PC-9 (cell line): ENCODE results near the gene C17orf67. TPM values are rescaled to one million over a fixed set of nuclear protein-coding genes. Genes with fewer than 3 reads are reported as not detected.

Experiments
- Bru-seq: library from RNA; stranded (reverse); fragments of 400-500 nt; gene quantifications from one replicate; lab custom pipeline; 2021; lab: Mats Ljungman, UMichigan
- BruChase-seq, 2 experiments: library from RNA; stranded (reverse); fragments of 400-500 nt; gene quantifications; one replicate each; lab custom pipeline; 2021; lab: Mats Ljungman, UMichigan
- BruUV-seq: library from RNA; stranded (reverse); fragments of 400-500 nt; replicated peaks from 2 replicates; lab custom pipeline; 2021; lab: Mats Ljungman, UMichigan
- CTCF ChIA-PET: fragments of 300-600 bp; sonication (Branson Sonifier 250); formaldehyde crosslinking; loops from one replicate; lab custom pipeline; 2022; ENCODE audit warnings: antibody characterized with exemption; lab: Charles Lee
- POLR2A ChIA-PET: fragments of 300-600 bp; sonication (Branson Sonifier 250); formaldehyde crosslinking; loops from one replicate; lab custom pipeline; 2022; ENCODE audit warnings: antibody characterized with exemption; ENCODE audit not compliant: unreplicated experiment; lab: Charles Lee
- DNase-seq, 2 experiments: peaks; one replicate each; pipeline versions ENCODE4 v3.0.0 to v3.0.0-alpha.2; 2015 to 2022; ENCODE audit warnings: mixed read lengths in 1 of 2
- H2AFZ ChIP-seq: fragments of 200-600 bp; sonication (generic); 2 replicates; pipeline ENCODE4 v1.8.1; 2017; ENCODE audit warnings: antibody characterized with exemption
- H3F3A ChIP-seq: fragments of 200-600 bp; sonication (generic); 2 replicates; pipeline ENCODE4 v1.8.1; 2017; ENCODE audit warnings: antibody characterized with exemption, mild to moderate bottlenecking, low read depth; ENCODE audit not compliant: insufficient read depth
- H3K27ac ChIP-seq: fragments of 200-600 bp; sonication (generic); 2 replicates; pipeline ENCODE4 v1.6.1; 2016; ENCODE audit warnings: mixed run types
- H3K27me3 ChIP-seq: fragments of 200-600 bp; sonication (generic); 2 replicates; pipeline ENCODE4 v1.6.1; 2016; ENCODE audit warnings: low read depth, mixed run types; ENCODE audit not compliant: insufficient read depth
- H3K36me3 ChIP-seq: fragments of 200-600 bp; sonication (generic); 2 replicates; pipeline ENCODE4 v1.6.1; 2016; ENCODE audit warnings: low read depth, mixed run types
- H3K4me1 ChIP-seq: fragments of 200-600 bp; sonication (generic); replicated peaks from 2 replicates; pipeline ENCODE4 v1.6.1; 2016; ENCODE audit warnings: mixed run types; ENCODE audit not compliant: insufficient read depth
- H3K4me2 ChIP-seq: fragments of 200-600 bp; sonication (generic); 2 replicates; pipeline ENCODE4 v1.6.1; 2017; ENCODE audit warnings: mixed run types
- H3K4me3 ChIP-seq: fragments of 200-600 bp; sonication (generic); 2 replicates; pipeline ENCODE4 v1.6.1; 2016; ENCODE audit warnings: mixed run types
- H3K79me2 ChIP-seq: fragments of 200-600 bp; sonication (generic); 2 replicates; pipeline ENCODE4 v1.6.1; 2017; ENCODE audit warnings: low read depth, mixed run types
- H3K9me2 ChIP-seq: fragments of 200-600 bp; sonication (generic); 2 replicates; pipeline ENCODE4 v1.8.1; 2017; ENCODE audit warnings: mild to moderate bottlenecking; ENCODE audit not compliant: insufficient read depth
- H3K9me3 ChIP-seq: fragments of 200-600 bp; sonication (generic); 2 replicates; pipeline ENCODE4 v1.8.1; 2016; ENCODE audit warnings: low read depth; ENCODE audit not compliant: insufficient read depth
- H4K20me1 ChIP-seq: fragments of 200-600 bp; sonication (generic); 2 replicates; pipeline ENCODE4 v1.8.1; 2017; ENCODE audit not compliant: insufficient read depth
- EZH2 ChIP-seq: fragments of 200-600 bp; sonication (generic); IDR thresholded peaks from 2 replicates; pipeline ENCODE4 v1.8.0; 2017; ENCODE audit warnings: antibody characterized with exemption, low read depth
- intact Hi-C: fragments of 100-400 bp; cut with micrococcal nuclease; formaldehyde crosslinking; loops from one replicate; pipeline ENCODE4 v1.10.0; 2022; ENCODE audit not compliant: unreplicated experiment
- long read RNA-seq: library from polyadenylated mRNA; stranded (forward); transcript quantifications from one replicate; pipeline ENCODE4 v2.0.0, GENCODE V29; 2022
- total RNA-seq: library from RNA; stranded (reverse); gene quantifications from 2 replicates; pipeline ENCODE4 v1.2.3, GENCODE V29; 2021
- TF ChIP-seq, protein P1 (sequence below): fragments of 200-600 bp; sonication (generic); conservative IDR thresholded peaks from 2 replicates; pipeline ENCODE4 v1.6.1; 2017; ENCODE audit warnings: mixed run types, antibody characterized with exemption, mild to moderate bottlenecking, moderate library complexity

The C17orf67 gene, protein sequence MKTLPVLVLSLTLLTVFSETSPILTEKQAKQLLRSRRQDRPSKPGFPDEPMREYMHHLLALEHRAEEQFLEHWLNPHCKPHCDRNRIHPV
- 4.3 and 6.4 TPM in 2 replicates for total RNA-seq
- percentile 56 among the genes with signal in this experiment for Bru-seq, nascent RNA
- BruChase-seq, experiment 1, labeled RNA remaining after a 2-hour chase, result percentile 78 among the genes with signal in this experiment
- BruChase-seq, experiment 2, labeled RNA remaining after a 6-hour chase, result percentile 60 among the genes with signal in this experiment
- long read RNA-seq, partial matches to known transcripts, result 34 of 40 reads
- long read RNA-seq, other reads (novel, unspliced or antisense), result 6 of 40 reads

DNA sequence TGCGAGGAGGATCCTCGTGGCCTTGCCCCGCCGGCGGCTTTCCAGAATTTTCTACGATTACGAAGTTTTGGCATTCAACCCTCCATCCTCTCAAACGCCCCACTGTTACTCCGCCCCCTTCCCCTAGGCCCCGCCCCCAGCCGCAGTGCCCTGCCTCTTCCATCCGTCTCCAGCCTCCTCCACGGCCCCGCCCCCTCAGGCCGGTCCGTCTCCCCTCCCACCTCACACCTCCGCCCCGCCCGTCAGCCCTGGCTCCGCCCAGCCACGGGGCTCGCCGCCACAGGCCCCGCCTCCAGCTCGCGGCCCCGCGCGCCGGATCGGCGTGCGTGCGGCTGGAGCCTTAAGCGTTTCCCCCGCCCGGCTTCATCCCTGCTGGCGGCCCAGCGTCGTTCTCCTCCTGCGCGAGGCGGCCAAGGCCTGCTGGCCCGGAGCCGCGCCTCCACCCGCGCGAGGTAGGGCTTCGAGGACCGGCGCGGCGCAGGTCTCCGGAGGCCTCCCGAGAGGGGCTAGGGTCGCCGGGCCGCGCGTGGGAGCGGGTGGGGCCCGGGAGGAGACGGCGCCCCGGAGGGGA lies at the start of gene C17orf67, which contains the start of gene DGKE:
Gene C17orf67 (minus strand): TSS at position 112 of the 571 bp plus-strand sequence. CDS start 18,110 bp downstream, outside the sequence.
Gene DGKE (plus strand): TSS at position 343 of the 571 bp plus-strand sequence. CDS start 645 bp downstream, outside the sequence.
- no peaks in the 10 kb centered on the region for H3K27me3 ChIP-seq
- H3K36me3 ChIP-seq, result 0 out of 2 replicates have a peak, but pooled peaks cover 3% of the 10 kb centered on the region
- H3K27ac ChIP-seq, result peak within 1 kb of the TSS; percentile 24
- H4K20me1 ChIP-seq, result no peaks in the 10 kb centered on the region
- intact Hi-C loops, result loop anchor here (5.0 kb wide), 2 partner anchors 108 to 242 kb away; partner anchors contain the start of gene NOG
- DNase-seq, result peak; percentile 82 to 97
- peaks cover 50% of the 10 kb centered on the region for H3K79me2 ChIP-seq
- H3K9me3 ChIP-seq, result no peaks in the 10 kb centered on the region
- BruUV-seq, result no TSS peak
- ChIA-PET POLR2A (interaction anchor here (0.6 kb wide), 1 partner anchor 12 kb away, joined by 4 read pairs; no protein-coding TSS in a partner anchor), CTCF (interaction anchor here (0.6 kb wide), 1 partner anchor 152 kb away, joined by 7 read pairs; no protein-coding TSS in a partner anchor)
- no peaks in the 10 kb centered on the region for H3K9me2 ChIP-seq
- no peak for TF ChIP-seq EZH2
- TF ChIP-seq, protein P1, sequence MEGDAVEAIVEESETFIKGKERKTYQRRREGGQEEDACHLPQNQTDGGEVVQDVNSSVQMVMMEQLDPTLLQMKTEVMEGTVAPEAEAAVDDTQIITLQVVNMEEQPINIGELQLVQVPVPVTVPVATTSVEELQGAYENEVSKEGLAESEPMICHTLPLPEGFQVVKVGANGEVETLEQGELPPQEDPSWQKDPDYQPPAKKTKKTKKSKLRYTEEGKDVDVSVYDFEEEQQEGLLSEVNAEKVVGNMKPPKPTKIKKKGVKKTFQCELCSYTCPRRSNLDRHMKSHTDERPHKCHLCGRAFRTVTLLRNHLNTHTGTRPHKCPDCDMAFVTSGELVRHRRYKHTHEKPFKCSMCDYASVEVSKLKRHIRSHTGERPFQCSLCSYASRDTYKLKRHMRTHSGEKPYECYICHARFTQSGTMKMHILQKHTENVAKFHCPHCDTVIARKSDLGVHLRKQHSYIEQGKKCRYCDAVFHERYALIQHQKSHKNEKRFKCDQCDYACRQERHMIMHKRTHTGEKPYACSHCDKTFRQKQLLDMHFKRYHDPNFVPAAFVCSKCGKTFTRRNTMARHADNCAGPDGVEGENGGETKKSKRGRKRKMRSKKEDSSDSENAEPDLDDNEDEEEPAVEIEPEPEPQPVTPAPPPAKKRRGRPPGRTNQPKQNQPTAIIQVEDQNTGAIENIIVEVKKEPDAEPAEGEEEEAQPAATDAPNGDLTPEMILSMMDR, result no peak
- peak within 1 kb of the TSS; percentile 94 for H3K4me3 ChIP-seq
- peak within 1 kb of the TSS; percentile 93 for H2AFZ ChIP-seq
- H3F3A ChIP-seq, result no peaks in the 10 kb centered on the region
- peaks cover 32% of the 10 kb centered on the region for H3K4me1 ChIP-seq
- peak within 1 kb of the TSS; percentile 96 for H3K4me2 ChIP-seq

DNA sequence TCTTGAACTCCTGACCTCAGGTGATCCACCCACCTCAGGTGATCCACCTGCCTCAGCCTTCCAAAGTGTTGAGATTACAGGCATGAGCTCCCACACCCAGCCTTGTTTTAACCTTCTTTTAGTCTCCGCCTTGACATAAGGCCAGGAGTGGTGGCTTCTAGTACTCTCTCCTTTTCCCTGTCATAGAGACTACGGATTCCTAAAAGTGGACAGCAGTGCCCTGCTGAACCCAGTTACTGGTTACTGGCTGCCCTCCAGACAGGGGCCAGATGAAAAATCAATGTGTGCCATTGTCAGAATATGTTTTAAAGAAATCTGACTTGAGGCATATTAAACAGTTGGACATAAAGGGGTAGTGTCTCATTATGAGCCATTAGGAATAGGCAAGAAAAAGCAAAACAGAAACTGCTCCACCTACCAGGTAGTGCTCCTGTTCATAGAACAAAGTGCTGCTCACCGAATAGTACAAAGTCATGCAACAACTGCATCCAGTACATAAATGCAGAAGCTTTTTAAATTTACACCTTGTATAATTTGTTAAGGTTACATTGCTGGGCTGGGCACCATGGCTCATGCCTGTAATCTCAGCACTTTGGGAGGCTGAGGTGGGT lies 48.1 kb upstream of the C17orf67 start:
- intact Hi-C loops, result no loop called here
- H3K4me3 ChIP-seq, result no peak overlapping the region
- H4K20me1 ChIP-seq, result no peaks in the 10 kb centered on the region
- no peak for DNase-seq
- no peaks in the 10 kb centered on the region for H3K9me3 ChIP-seq
- no peak for TF ChIP-seq EZH2
- BruUV-seq, result no TSS peak
- H3K27ac ChIP-seq, result no peak overlapping the region
- no peaks in the 10 kb centered on the region for H3K27me3 ChIP-seq
- peaks cover 10% of the 10 kb centered on the region; the same call in 1 of the 2 replicates for H3F3A ChIP-seq
- no peaks in the 10 kb centered on the region for H3K79me2 ChIP-seq
- POLR2A ChIA-PET, result no interaction called here
- CTCF ChIA-PET, result no interaction called here
- H3K36me3 ChIP-seq, result peaks cover 6% of the 10 kb centered on the region
- H2AFZ ChIP-seq, result no peak overlapping the region
- no peak overlapping the region for H3K4me2 ChIP-seq
- H3K9me2 ChIP-seq, result no peaks in the 10 kb centered on the region
- no peaks in the 10 kb centered on the region for H3K4me1 ChIP-seq

DNA sequence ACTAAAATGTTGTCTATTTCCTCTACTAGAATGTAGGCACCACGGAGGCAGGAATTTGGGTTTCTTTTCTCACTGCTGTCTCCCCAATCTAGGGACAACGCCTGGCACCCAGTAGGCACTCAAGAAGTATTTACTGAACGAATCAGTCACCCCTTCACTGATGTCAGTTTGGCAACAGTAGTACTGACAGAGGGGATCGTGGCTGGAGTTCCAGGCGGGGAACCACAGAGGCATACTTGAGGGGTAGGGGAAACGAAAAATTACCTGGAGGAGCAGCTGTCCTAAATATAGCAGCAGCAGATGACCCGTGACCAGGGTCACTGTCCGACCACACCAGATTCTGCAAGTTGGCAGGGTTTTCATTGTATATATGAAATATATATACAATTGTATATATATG lies 46.9 kb upstream of the C17orf67 start:
- no peak overlapping the region for H3K4me3 ChIP-seq
- no peaks in the 10 kb centered on the region for H3K27me3 ChIP-seq
- H3K27ac ChIP-seq, result no peak overlapping the region
- H3F3A ChIP-seq, result peaks cover 10% of the 10 kb centered on the region; the same call in 1 of the 2 replicates
- H4K20me1 ChIP-seq, result no peaks in the 10 kb centered on the region
- H3K4me2 ChIP-seq, result no peak overlapping the region
- TF ChIP-seq EZH2, result no peak
- TF ChIP-seq, protein P1, result no peak
- ChIA-PET CTCF (no interaction called here), POLR2A (no interaction called here)
- no peak for DNase-seq
- H3K4me1 ChIP-seq, result no peaks in the 10 kb centered on the region
- no peaks in the 10 kb centered on the region for H3K9me3 ChIP-seq
- no TSS peak for BruUV-seq
- intact Hi-C loops, result no loop called here
- no peaks in the 10 kb centered on the region for H3K9me2 ChIP-seq
- H2AFZ ChIP-seq, result no peak overlapping the region
- H3K79me2 ChIP-seq, result no peaks in the 10 kb centered on the region
- H3K36me3 ChIP-seq, result no peaks in the 10 kb centered on the region
